Loucy (cell line): Measurements from ENCODE around the gene LRBA.
"Not testable (repeated sequence)": the region's sequence is repeated elsewhere in the genome, so short reads cannot be mapped to it uniquely, and the experiment has no call there.

Source experiments
- H2AFZ ChIP-seq: fragments of 200-600 bp; sonication (generic); 2 replicates; pipeline ENCODE4 v1.6.0; 2016; ENCODE audit warnings: antibody characterized with exemption, mild to moderate bottlenecking, low read length, moderate library complexity
- H3F3A ChIP-seq: fragments of 200-600 bp; 2 replicates; pipeline ENCODE4 v1.6.0; 2016; ENCODE audit warnings: antibody characterized with exemption, low read depth, mild to moderate bottlenecking
- H3K27me3 ChIP-seq: fragments of 200-600 bp; sonication (generic); 2 replicates; pipeline ENCODE4 v1.6.1; 2014; ENCODE audit warnings: low read length, mild to moderate bottlenecking; ENCODE audit not compliant: insufficient read depth, poor library complexity, severe bottlenecking
- H3K36me3 ChIP-seq: fragments of 200-600 bp; sonication (generic); 2 replicates; pipeline ENCODE4 v1.6.1; 2016; ENCODE audit warnings: low read length; ENCODE audit not compliant: insufficient read depth
- H3K4me1 ChIP-seq: fragments of 200-600 bp; sonication (generic); 2 replicates; pipeline ENCODE4 v1.5.1; 2014; ENCODE audit warnings: low read length, mild to moderate bottlenecking; ENCODE audit not compliant: insufficient read depth, poor library complexity, severe bottlenecking
- H3K4me2 ChIP-seq: fragments of 200-600 bp; sonication (generic); 2 replicates; pipeline ENCODE4 v1.6.0; 2014; ENCODE audit warnings: antibody characterized with exemption, low read length, low read depth, mild to moderate bottlenecking; ENCODE audit not compliant: poor library complexity, severe bottlenecking
- H3K4me3 ChIP-seq: fragments of 200-600 bp; sonication (generic); 2 replicates; pipeline ENCODE4 v1.5.1; 2014; ENCODE audit warnings: low read length, mild to moderate bottlenecking, mixed read lengths; ENCODE audit not compliant: poor library complexity, severe bottlenecking
- H3K79me2 ChIP-seq: fragments of 200-600 bp; sonication (generic); 2 replicates; pipeline ENCODE4 v1.6.1; 2014; ENCODE audit warnings: low read length; ENCODE audit not compliant: insufficient read depth
- H3K9ac ChIP-seq: fragments of 200-600 bp; sonication (generic); 2 replicates; pipeline ENCODE4 v1.6.0; 2014; ENCODE audit warnings: mild to moderate bottlenecking, low read depth, low read length, moderate library complexity; ENCODE audit not compliant: poor library complexity, severe bottlenecking
- H3K9me2 ChIP-seq: fragments of 200-600 bp; sonication (generic); replicated peaks from 2 replicates; pipeline ENCODE4 v1.6.1; 2016; ENCODE audit warnings: low read depth, low read length, mixed read lengths
- H3K9me3 ChIP-seq: fragments of 200-600 bp; sonication (generic); 2 replicates; pipeline ENCODE4 v1.6.1; 2014; ENCODE audit warnings: mild to moderate bottlenecking, antibody characterized with exemption, low read length, low read depth; ENCODE audit not compliant: insufficient read depth
- H4K20me1 ChIP-seq: fragments of 200-600 bp; sonication (generic); 2 replicates; pipeline ENCODE4 v1.6.0; 2014; ENCODE audit warnings: antibody characterized with exemption, low read length, mild to moderate bottlenecking; ENCODE audit not compliant: insufficient read depth, poor library complexity, severe bottlenecking
- CTCF ChIP-seq: fragments of 200-600 bp; sonication (generic); conservative IDR thresholded peaks from 2 replicates; pipeline ENCODE4 v1.5.1; 2014; ENCODE audit warnings: mild to moderate bottlenecking, antibody characterized with exemption, low read length
- EZH2phosphoT487 ChIP-seq: fragments of 200-600 bp; IDR thresholded peaks from 2 replicates; pipeline ENCODE4 v1.6.1; 2018; ENCODE audit warnings: antibody characterized with exemption, mild to moderate bottlenecking, moderate library complexity, borderline replicate concordance

Gene LRBA

DNA sequence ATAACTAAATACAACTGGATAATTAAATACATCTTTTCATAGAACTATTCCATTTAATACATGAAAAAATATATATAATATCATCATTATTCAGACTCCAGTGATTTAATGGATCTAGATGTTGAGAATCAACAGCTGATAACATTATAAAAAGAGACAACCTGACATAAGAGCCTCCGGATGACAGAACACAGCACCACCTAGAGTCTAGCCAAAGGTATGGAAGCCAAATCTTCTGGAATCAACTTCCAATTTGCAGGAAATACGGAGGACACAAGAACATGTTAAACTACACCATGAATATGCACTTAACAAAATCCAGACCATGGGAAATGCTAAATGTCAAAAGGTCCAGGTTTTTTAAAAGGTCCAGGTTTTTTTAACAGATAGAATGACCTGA lies 55.0 kb downstream of the LRBA start:
- Histone ChIP-seq H3K9me3 (no peaks in the 10 kb centered on the region), H3K4me2 (no peak overlapping the region)

GRCh38 chr4:150957981-150958380 lies 57.1 kb downstream of the LRBA start:
- not testable (repeated sequence) for H3F3A ChIP-seq, H2AFZ ChIP-seq, H3K9me2 ChIP-seq, H3K4me1 ChIP-seq, H3K4me3 ChIP-seq, H3K27me3 ChIP-seq, H3K4me2 ChIP-seq, H3K36me3 ChIP-seq, H3K9ac ChIP-seq, H4K20me1 ChIP-seq, H3K9me3 ChIP-seq
- peaks cover 10% of the 10 kb centered on the region; the same call in 1 of the 2 replicates for H3K79me2 ChIP-seq

More for the DNA sequence above, 55.0 kb downstream of the LRBA start:
- peaks cover 2% of the 10 kb centered on the region for H4K20me1 ChIP-seq
- H3K9me2 ChIP-seq: no peaks in the 10 kb centered on the region
- H3K4me3 ChIP-seq: no peak overlapping the region
- H3F3A ChIP-seq: no peaks in the 10 kb centered on the region
- H3K79me2 ChIP-seq: peaks cover 7% of the 10 kb centered on the region; the same call in 1 of the 2 replicates
- H2AFZ ChIP-seq: no peak overlapping the region
- no peaks in the 10 kb centered on the region for H3K4me1 ChIP-seq
- no peak for TF ChIP-seq EZH2phosphoT487
- peak; percentile 40 for TF ChIP-seq CTCF
- H3K36me3 ChIP-seq: no peaks in the 10 kb centered on the region
- no peaks in the 10 kb centered on the region for H3K27me3 ChIP-seq
- H3K9ac ChIP-seq: no peak overlapping the region

DNA sequence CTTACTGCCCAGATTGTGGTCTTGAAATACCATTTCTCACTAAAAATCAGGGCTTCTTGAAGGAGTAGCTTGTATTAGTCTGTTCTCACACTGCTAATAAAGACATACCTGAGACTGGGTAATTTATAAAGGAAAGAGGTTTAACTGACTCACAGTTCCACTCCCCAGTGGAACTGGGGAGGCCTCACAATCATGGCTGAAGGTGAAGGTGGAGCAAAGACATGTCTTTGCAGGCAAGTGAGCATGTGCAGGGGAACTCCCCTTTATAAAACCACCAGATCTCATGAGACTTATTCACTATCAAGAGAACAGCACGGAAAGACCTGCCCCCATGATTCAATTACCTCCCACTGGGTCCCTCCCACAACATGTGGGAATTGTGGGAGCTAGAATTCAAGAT lies 58.0 kb downstream of the LRBA start:
- not testable (repeated sequence) for H3K9me3 ChIP-seq, H3F3A ChIP-seq, H3K9ac ChIP-seq, H3K9me2 ChIP-seq, H3K27me3 ChIP-seq, H3K36me3 ChIP-seq, H2AFZ ChIP-seq, H4K20me1 ChIP-seq, H3K4me2 ChIP-seq, H3K4me3 ChIP-seq, H3K4me1 ChIP-seq
- H3K79me2 ChIP-seq: peaks cover 17% of the 10 kb centered on the region; the same call in 1 of the 2 replicates

GRCh38 chr4:150953916-150954315 lies 61.2 kb downstream of the LRBA start:
- not testable (repeated sequence) for H3K4me1 ChIP-seq
- H3K79me2 ChIP-seq: peaks cover 44% of the 10 kb centered on the region

More at GRCh38 chr4:150953916-150954315, 61.2 kb downstream of the LRBA start:
- H3F3A ChIP-seq, H3K9me2 ChIP-seq, H2AFZ ChIP-seq, H4K20me1 ChIP-seq, H3K4me3 ChIP-seq, H3K4me2 ChIP-seq, H3K27me3 ChIP-seq, H3K9ac ChIP-seq, H3K36me3 ChIP-seq, H3K9me3 ChIP-seq: not testable (repeated sequence)
